Measurements from ENCODE around the gene GPC6.

GPC6 gene

GRCh38 chr13:93996481-93996880 lies 769.9 kb downstream of the GPC6 start:
- no peak for DNase-seq

- DNase-seq, result no peak
Measured at GRCh38 chr13:94006296-94006695, 779.7 kb downstream of the GPC6 start.

- DNase-seq, result no peak
Measured at GRCh38 chr13:94007072-94007471, 780.5 kb downstream of the GPC6 start.

GRCh38 chr13:94009701-94010100 lies 783.1 kb downstream of the GPC6 start:
- no peak for DNase-seq

GRCh38 chr13:94014461-94014860 lies 787.9 kb downstream of the GPC6 start:
- DNase-seq, result no peak

GRCh38 chr13:94020426-94020825 lies 793.8 kb downstream of the GPC6 start:
- no peak for DNase-seq

- no peak for DNase-seq
Measured at GRCh38 chr13:94020833-94021232, 794.2 kb downstream of the GPC6 start.

- no peak for DNase-seq
Measured at GRCh38 chr13:94028234-94028633, 801.6 kb downstream of the GPC6 start.

GRCh38 chr13:94028650-94029049 lies 802.0 kb downstream of the GPC6 start:
- no peak for DNase-seq

GRCh38 chr13:94030415-94031119 lies 804.0 kb downstream of the GPC6 start:
- no peak for DNase-seq

- DNase-seq, result no peak
Measured at GRCh38 chr13:94031609-94032008, 805.0 kb downstream of the GPC6 start.

GRCh38 chr13:94033098-94033497 lies 806.5 kb downstream of the GPC6 start:
- no peak for DNase-seq

- DNase-seq, result no peak
Measured at GRCh38 chr13:94033830-94034642, 807.4 kb downstream of the GPC6 start.

GRCh38 chr13:94050039-94050438 lies 823.4 kb downstream of the GPC6 start:
- no peak for DNase-seq

- no peak for DNase-seq
Measured at GRCh38 chr13:94050686-94051085, 824.1 kb downstream of the GPC6 start.

GRCh38 chr13:94053986-94054593 lies 827.5 kb downstream of the GPC6 start:
- DNase-seq, result no peak

GRCh38 chr13:94056362-94056990 lies 829.9 kb downstream of the GPC6 start:
- DNase-seq, result no peak

GRCh38 chr13:94057618-94058186 lies 831.1 kb downstream of the GPC6 start:
- no peak for DNase-seq

GRCh38 chr13:94058821-94059360 lies 832.3 kb downstream of the GPC6 start:
- DNase-seq, result no peak

GRCh38 chr13:94061301-94061700 lies 834.7 kb downstream of the GPC6 start:
- no peak for DNase-seq

GRCh38 chr13:94063096-94063495 lies 836.5 kb downstream of the GPC6 start:
- DNase-seq, result no peak

- no peak for DNase-seq
Measured at GRCh38 chr13:94063848-94064247, 837.2 kb downstream of the GPC6 start.

- DNase-seq, result no peak
Measured at GRCh38 chr13:94065741-94066140, 839.1 kb downstream of the GPC6 start.

Data from stimulated activated CD4-positive, alpha-beta T cell treated with anti-CD3 and anti-CD28 coated beads, Interleukin-15, amount 100 ng/mL, for 24 hours (primary cell).